H9 (cell line): ENCODE measurements around the gene SYNC. TPM values are rescaled to one million over a fixed set of nuclear protein-coding genes. Genes with fewer than 3 reads are reported as not detected.

Experiments used
- DNase-seq: peaks from one replicate; pipeline ENCODE4 v3.0.0-alpha.2; 2017
- H2AFZ ChIP-seq: one replicate; pipeline ENCODE4 v1.6.1; 2013; ENCODE audit warnings: mild to moderate bottlenecking, low read length, control low read depth, moderate library complexity
- H2AK5ac ChIP-seq: 2 replicates; pipeline ENCODE4 v1.6.1; 2013; ENCODE audit warnings: low read length, control low read depth, mixed read lengths; ENCODE audit not compliant: insufficient read length
- H2BK120ac ChIP-seq: one replicate; pipeline ENCODE4 v1.6.1; 2013; ENCODE audit warnings: low read depth, mild to moderate bottlenecking, low read length, control low read depth, inconsistent platforms; ENCODE audit not compliant: poor library complexity, severe bottlenecking
- H2BK12ac ChIP-seq: 2 replicates; pipeline ENCODE4 v1.6.1; 2013; ENCODE audit warnings: low read length, control low read depth, mixed read lengths, low read depth; ENCODE audit not compliant: insufficient read length
- H2BK15ac ChIP-seq: 2 replicates; pipeline ENCODE4 v1.6.1; 2013; ENCODE audit warnings: low read depth, low read length, control low read depth
- H2BK20ac ChIP-seq: one replicate; pipeline ENCODE4 v1.6.1; 2013; ENCODE audit warnings: low read depth, mild to moderate bottlenecking, low read length, control low read depth, inconsistent platforms; ENCODE audit not compliant: poor library complexity, severe bottlenecking
- H2BK5ac ChIP-seq: 2 replicates; pipeline ENCODE4 v1.6.1; 2013; ENCODE audit warnings: low read length, control low read depth, mixed read lengths; ENCODE audit not compliant: insufficient read length
- H3K14ac ChIP-seq: 2 replicates; pipeline ENCODE4 v1.6.1; 2013; ENCODE audit warnings: low read length, control low read depth; ENCODE audit not compliant: insufficient read depth
- H3K18ac ChIP-seq: 2 replicates; pipeline ENCODE4 v1.6.1; 2013; ENCODE audit warnings: low read depth, mild to moderate bottlenecking, mixed read lengths, low read length, control low read depth; ENCODE audit not compliant: insufficient read length
- H3K23ac ChIP-seq: 2 replicates; pipeline ENCODE4 v1.6.1; 2013; ENCODE audit warnings: low read length, control low read depth, mixed read lengths, low read depth; ENCODE audit not compliant: insufficient read length
- H3K23me2 ChIP-seq: 2 replicates; pipeline ENCODE4 v1.6.1; 2013; ENCODE audit warnings: low read depth, mild to moderate bottlenecking, mixed read lengths, low read length, control low read depth; ENCODE audit not compliant: insufficient read length, poor library complexity, severe bottlenecking
- H3K27ac ChIP-seq: 2 replicates; pipeline ENCODE4 v1.5.1; 2013; ENCODE audit warnings: low read length, control low read depth, mixed read lengths, low read depth; ENCODE audit not compliant: insufficient read length
- H3K27me3 ChIP-seq: 2 replicates; pipeline ENCODE4 v1.6.1; 2013; ENCODE audit warnings: low read length, control low read depth, inconsistent platforms; ENCODE audit not compliant: insufficient read depth
- H3K4ac ChIP-seq: 2 replicates; pipeline ENCODE4 v1.6.1; 2013; ENCODE audit warnings: low read depth, mild to moderate bottlenecking, control low read depth, inconsistent platforms, low read length, moderate library complexity
- H3K4me1 ChIP-seq: 2 replicates; pipeline ENCODE4 v1.6.1; 2013; ENCODE audit warnings: low read length, control low read depth, inconsistent platforms; ENCODE audit not compliant: insufficient read depth
- H3K4me2 ChIP-seq: 2 replicates; pipeline ENCODE4 v1.6.1; 2013; ENCODE audit warnings: low read length, control low read depth, mixed read lengths; ENCODE audit not compliant: insufficient read length, insufficient read depth
- H3K56ac ChIP-seq: 2 replicates; pipeline ENCODE4 v1.6.1; 2013; ENCODE audit warnings: low read depth, mild to moderate bottlenecking, mixed read lengths, low read length, control low read depth; ENCODE audit not compliant: insufficient read length
- H3K79me1 ChIP-seq: 2 replicates; pipeline ENCODE4 v1.6.1; 2013; ENCODE audit warnings: low read depth, mild to moderate bottlenecking, moderate library complexity, low read length, control low read depth, inconsistent platforms; ENCODE audit not compliant: insufficient read depth, poor library complexity, severe bottlenecking
- H3K79me2 ChIP-seq: 2 replicates; pipeline ENCODE4 v1.6.1; 2013; ENCODE audit warnings: low read length, control low read depth, inconsistent platforms; ENCODE audit not compliant: insufficient read depth
- H3K9ac ChIP-seq: 2 replicates; pipeline ENCODE4 v1.6.1; 2013; ENCODE audit warnings: low read length, control low read depth, mixed read lengths; ENCODE audit not compliant: insufficient read length; ENCODE audit errors: extremely low read depth
- H3K9me3 ChIP-seq: one replicate; pipeline ENCODE4 v1.6.1; 2013; ENCODE audit warnings: low read depth, low read length, inconsistent platforms; ENCODE audit not compliant: control insufficient read depth
- H3T11ph ChIP-seq: one replicate; pipeline ENCODE4 v1.6.1; 2013; ENCODE audit warnings: mild to moderate bottlenecking, low read length, control low read depth, inconsistent platforms
- H4K20me1 ChIP-seq: one replicate; pipeline ENCODE4 v1.6.1; 2013; ENCODE audit not compliant: control insufficient read depth, insufficient read length, insufficient read depth
- H4K5ac ChIP-seq: 2 replicates; pipeline ENCODE4 v1.6.1; 2013; ENCODE audit warnings: low read depth, mild to moderate bottlenecking, mixed read lengths, low read length, control low read depth; ENCODE audit not compliant: insufficient read length
- H4K8ac ChIP-seq: replicated peaks from 2 replicates; pipeline ENCODE4 v1.6.1; 2013; ENCODE audit warnings: low read length, control low read depth, mixed read lengths, low read depth; ENCODE audit not compliant: insufficient read length
- H4K91ac ChIP-seq: 2 replicates; pipeline ENCODE4 v1.6.1; 2013; ENCODE audit warnings: low read depth, mild to moderate bottlenecking, moderate library complexity, mixed read lengths, low read length, control low read depth; ENCODE audit not compliant: insufficient read length
- H3K27ac Mint-ChIP-seq, 3 experiments: 2 replicates in 2 of 3; 3 replicates in 1 of 3; pipeline ENCODE4 v1.8.0; 2020 to 2021; ENCODE audit warnings: mixed read lengths in 3 of 3, mild to moderate bottlenecking in 1 of 3, moderate library complexity in 1 of 3
- H3K27me3 Mint-ChIP-seq: 2 replicates; pipeline ENCODE4 v1.8.0; 2021; ENCODE audit warnings: low read depth, mild to moderate bottlenecking, moderate library complexity, mixed read lengths
- H3K36me3 Mint-ChIP-seq, 3 experiments: 2 replicates in 2 of 3; 3 replicates in 1 of 3; pipeline ENCODE4 v1.8.0; 2020 to 2021; ENCODE audit warnings: low read depth in 3 of 3, mixed read lengths in 3 of 3; ENCODE audit not compliant: insufficient read depth in 1 of 3
- H3K4me1 Mint-ChIP-seq, 2 experiments: 2 replicates each; pipeline ENCODE4 v1.8.0; 2020; ENCODE audit warnings: mixed read lengths in 2 of 2
- H3K4me3 Mint-ChIP-seq, 2 experiments: 2 replicates in 1 of 2; 3 replicates in 1 of 2; pipeline ENCODE4 v1.8.0; 2020 to 2021; ENCODE audit warnings: mild to moderate bottlenecking in 2 of 2, mixed read lengths in 2 of 2, moderate library complexity in 1 of 2
- H3K9me3 Mint-ChIP-seq, 2 experiments: 2 replicates in 1 of 2; 3 replicates in 1 of 2; pipeline ENCODE4 v1.8.0; 2020; ENCODE audit warnings: mild to moderate bottlenecking in 2 of 2, mixed read lengths in 2 of 2, moderate library complexity in 1 of 2
- CTCF ChIP-seq: fragments of 200-600 bp; sonication (generic); conservative IDR thresholded peaks from 3 replicates; pipeline ENCODE4 v1.8.0; 2021; ENCODE audit warnings: antibody characterized with exemption, mild to moderate bottlenecking
- WGBS: extraction: QIAGEN DNeasy Blood & Tissue Kit; methylation state at CpG from one replicate; pipeline ENCODE4 v1.1.7; 2013; ENCODE audit warnings: missing lambda C conversion rate, low lambda C conversion rate, mixed read lengths; ENCODE audit not compliant: insufficient read length; ENCODE audit errors: extremely low coverage; 5-methylcytosine and 5-hydroxymethylcytosine counted together
- total RNA-seq: library from RNA; stranded (reverse); gene quantifications from 2 replicates; pipeline ENCODE4 v1.2.1, GENCODE V29; 2021

Gene SYNC
- total RNA-seq, 1 experiment from 2014 or later, result 0.15 TPM

- H3K14ac ChIP-seq, result no peak overlapping the region
- H3K27ac ChIP-seq, result no peak overlapping the region
- no peak overlapping the region for H4K8ac ChIP-seq
- H4K91ac ChIP-seq, result no peak overlapping the region
- H3K23ac ChIP-seq, result no peak overlapping the region
- H3K4me2 ChIP-seq, result no peak overlapping the region
- H3K79me2 ChIP-seq, result peaks cover 3% of the 10 kb centered on the region
- H2BK12ac ChIP-seq, result no peak overlapping the region
- peaks cover 44 to 45% of the 10 kb centered on the region in 2 experiments for H3K4me1 Mint-ChIP-seq
- no peaks in the 10 kb centered on the region for H3K27me3 ChIP-seq
- no peaks in the 10 kb centered on the region for H3K27me3 Mint-ChIP-seq
- H3T11ph ChIP-seq, result no peak overlapping the region
- H3K9me3 Mint-ChIP-seq, result no peaks in the 10 kb centered on the region
- H3K79me1 ChIP-seq, result peaks cover 3% of the 10 kb centered on the region
- H2BK15ac ChIP-seq, result no peak overlapping the region
- WGBS, result no CpG with 5 or more reads among the region's 8 CpGs
- H2AFZ ChIP-seq, result no peak overlapping the region
- no peak overlapping the region for H2AK5ac ChIP-seq
- no peaks in the 10 kb centered on the region; the same call in 1 of the 2 replicates for H3K4me1 ChIP-seq
- H3K9me3 ChIP-seq, result no peaks in the 10 kb centered on the region
- peak overlapping the region in 2 of 3 experiments; percentile 53 to 93; a peak in 3 of 7 replicates for H3K27ac Mint-ChIP-seq
- peak overlapping the region in 1 of 2 experiments; percentile 17; a peak in 3 of 5 replicates for H3K4me3 Mint-ChIP-seq
- no peaks in the 10 kb centered on the region for H3K23me2 ChIP-seq
- H4K5ac ChIP-seq, result no peak overlapping the region
- H3K18ac ChIP-seq, result no peak overlapping the region
- no peak for TF ChIP-seq CTCF
- no peak overlapping the region for H3K4ac ChIP-seq
- no peak overlapping the region for H2BK120ac ChIP-seq
- no peak for DNase-seq
- H3K9ac ChIP-seq, result no peak overlapping the region
- H2BK20ac ChIP-seq, result no peak overlapping the region
- no peaks in the 10 kb centered on the region for H4K20me1 ChIP-seq
- H3K56ac ChIP-seq, result no peak overlapping the region
- peaks cover 3 to 23% (median 6%) of the 10 kb centered on the region in 3 experiments; a peak in 4 of 7 replicates for H3K36me3 Mint-ChIP-seq
- no peak overlapping the region for H2BK5ac ChIP-seq
Observed at GRCh38 chr1:32635508-32636277, 66.9 kb downstream of the SYNC start.
